Measurements from ENCODE around the gene PNLIPRP3. TPM values are rescaled to one million over a fixed set of nuclear protein-coding genes. Genes with fewer than 3 reads are reported as not detected.

PNLIPRP3 gene
- total RNA-seq, 2 donors from 2014 or later, result 0.14 TPM; not detected in 1

- Histone ChIP-seq H3K4me3 (no peak overlapping the region), H3K9me3 (no peaks in the 10 kb centered on the region), H3K36me3 (no peaks in the 10 kb centered on the region), H3K27ac (no peak overlapping the region), H3K27me3 (replicated peaks; ENCODE audit: insufficient read depth) (no peaks in the 10 kb centered on the region), H3K4me1 (replicated peaks) (no peaks in the 10 kb centered on the region)
- 81% methylated on average over 1 of the region's 1 CpG for WGBS
- TF ChIP-seq POLR2AphosphoS5 (IDR thresholded peaks at IDR 0.05) (no peak), CTCF (IDR thresholded peaks at IDR 0.05) (no peak), POLR2A (IDR thresholded peaks at IDR 0.05) (no peak)
- intact Hi-C loops (cut with DNase I), result no loop called here
- DNase-seq (ENCODE audit: low spot score), result no peak
These were observed 2.6 kb downstream of the PNLIPRP3 start for GRCh38 chr10:116430288-116430687.

- Histone ChIP-seq H3K4me1 (replicated peaks) (no peaks in the 10 kb centered on the region), H3K9me3 (no peaks in the 10 kb centered on the region), H3K4me3 (no peak overlapping the region), H3K27me3 (replicated peaks; ENCODE audit: insufficient read depth) (no peaks in the 10 kb centered on the region), H3K27ac (no peak overlapping the region), H3K36me3 (no peaks in the 10 kb centered on the region)
- DNase-seq (ENCODE audit: low spot score), result no peak
- TF ChIP-seq POLR2A (IDR thresholded peaks at IDR 0.05) (no peak), CTCF (IDR thresholded peaks at IDR 0.05) (no peak), POLR2AphosphoS5 (IDR thresholded peaks at IDR 0.05) (no peak)
- 63% methylated on average over 2 of the region's 2 CpGs for WGBS
- intact Hi-C loops (cut with DNase I), result no loop called here
These were observed 4.0 kb downstream of the PNLIPRP3 start for GRCh38 chr10:116431598-116431997.

- H3K4me1 ChIP-seq (replicated peaks), result no peaks in the 10 kb centered on the region
- intact Hi-C loops (cut with DNase I), result no loop called here
- no peaks in the 10 kb centered on the region for H3K9me3 ChIP-seq
- no peak overlapping the region for H3K27ac ChIP-seq
- 82% methylated on average over 1 of the region's 1 CpG for WGBS
- no peaks in the 10 kb centered on the region for H3K36me3 ChIP-seq
- H3K27me3 ChIP-seq (replicated peaks; ENCODE audit: insufficient read depth), result no peaks in the 10 kb centered on the region
- no peak overlapping the region for H3K4me3 ChIP-seq
- TF ChIP-seq POLR2A (IDR thresholded peaks at IDR 0.05) (no peak), POLR2AphosphoS5 (IDR thresholded peaks at IDR 0.05) (no peak), CTCF (IDR thresholded peaks at IDR 0.05) (no peak)
- no peak for DNase-seq (ENCODE audit: low spot score)
These were observed 9.5 kb downstream of the PNLIPRP3 start for GRCh38 chr10:116437076-116437692.

- 90% methylated on average over 5 of the region's 5 CpGs for WGBS
- no peaks in the 10 kb centered on the region for H3K4me1 ChIP-seq (replicated peaks)
- DNase-seq (ENCODE audit: low spot score), result no peak
- intact Hi-C loops (cut with DNase I), result no loop called here
- H3K27ac ChIP-seq, result no peak overlapping the region
- H3K4me3 ChIP-seq, result no peak overlapping the region
- TF ChIP-seq POLR2AphosphoS5 (IDR thresholded peaks at IDR 0.05), result no peak
- TF ChIP-seq POLR2A (IDR thresholded peaks at IDR 0.05), result no peak
- TF ChIP-seq CTCF (IDR thresholded peaks at IDR 0.05), result no peak
- no peaks in the 10 kb centered on the region for H3K9me3 ChIP-seq
- H3K27me3 ChIP-seq (replicated peaks; ENCODE audit: insufficient read depth), result no peaks in the 10 kb centered on the region
- no peaks in the 10 kb centered on the region for H3K36me3 ChIP-seq
These were observed 12.8 kb downstream of the PNLIPRP3 start for GRCh38 chr10:116440330-116441030.
